Activated B cell treated with CpG ODN at 0.5 μM for 24 hours (primary cell): ENCODE data around the gene MACROD2. TPM values are rescaled to one million over a fixed set of nuclear protein-coding genes. Genes with fewer than 3 reads are reported as not detected.

Source experiments
- ATAC-seq: fragments of 200-7000 bp; cut with Tn5 transposase; one replicate; pipeline ENCODE4 v1.10.0; 2021; ENCODE audit warnings: low read depth, mild to moderate bottlenecking, moderate library complexity
- CTCF ChIA-PET: fragments of 350-600 bp; sonication (Branson Sonifier 250); formaldehyde crosslinking; loops from one replicate; lab custom pipeline; 2021; ENCODE audit warnings: antibody characterized with exemption; lab: Charles Lee
- POLR2A ChIA-PET: fragments of 350-600 bp; sonication (Branson Sonifier 250); formaldehyde crosslinking; loops from one replicate; lab custom pipeline; 2021; ENCODE audit warnings: antibody characterized with exemption; lab: Charles Lee
- DNase-seq: peaks from one replicate; pipeline ENCODE4 v3.0.0; 2022
- H3K27ac Mint-ChIP-seq: one replicate; pipeline ENCODE4 v1.8.0; 2020; ENCODE audit warnings: mixed read lengths
- H3K27me3 Mint-ChIP-seq: one replicate; pipeline ENCODE4 v1.8.0; 2021; ENCODE audit warnings: mixed read lengths
- H3K36me3 Mint-ChIP-seq: one replicate; pipeline ENCODE4 v1.8.0; 2021; ENCODE audit warnings: low read depth, mixed read lengths
- H3K4me1 Mint-ChIP-seq: one replicate; pipeline ENCODE4 v1.8.0; 2021; ENCODE audit warnings: mixed read lengths
- H3K4me3 Mint-ChIP-seq: one replicate; pipeline ENCODE4 v1.8.0; 2020; ENCODE audit warnings: mild to moderate bottlenecking, mixed read lengths
- H3K9me3 Mint-ChIP-seq: one replicate; pipeline ENCODE4 v1.8.0; 2020; ENCODE audit warnings: mixed read lengths
- CTCF ChIP-seq: fragments of 200-600 bp; IDR thresholded peaks from one replicate; pipeline ENCODE4 v1.8.0; 2022; ENCODE audit warnings: antibody characterized with exemption, mild to moderate bottlenecking
- intact Hi-C: fragments of 100-400 bp; cut with micrococcal nuclease; formaldehyde crosslinking; loops from one replicate; pipeline ENCODE4 v1.15.1; 2024
- total RNA-seq: library from RNA; stranded (reverse); gene quantifications from 2 replicates; pipeline ENCODE4 v1.2.3, GENCODE V29; 2022

MACROD2 gene
- total RNA-seq, 1 donor from 2014 or later: 55.1 TPM

GRCh38 chr20:15991279-15991678, 1996.0 kb downstream of the MACROD2 start:
- CTCF ChIA-PET: no interaction called here

DNA sequence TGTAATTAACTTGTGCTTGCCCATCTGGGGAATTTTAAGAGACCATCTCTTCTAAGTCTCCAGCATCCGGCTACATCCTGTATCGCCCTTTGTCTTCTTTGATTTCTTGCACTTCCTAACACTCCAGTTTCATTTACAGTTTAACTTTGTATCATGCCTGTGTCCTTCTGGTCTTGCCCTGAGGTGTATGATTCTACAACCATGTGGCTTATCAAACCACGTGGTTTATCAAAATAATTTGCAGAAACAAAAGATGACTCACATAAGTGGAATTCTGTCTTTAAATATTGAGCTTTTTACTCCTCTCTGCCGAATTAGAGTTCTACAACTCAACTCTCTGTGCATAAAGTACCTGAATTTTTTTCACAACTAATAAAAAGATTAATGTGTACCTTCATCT, 1997.2 kb downstream of the MACROD2 start:
- Mint-ChIP-seq H3K4me3 (no peak overlapping the region), H3K36me3 (peaks cover 28% of the 10 kb centered on the region), H3K4me1 (peaks cover 20% of the 10 kb centered on the region), H3K27me3 (no peaks in the 10 kb centered on the region), H3K27ac (peak overlapping the region; percentile 3), H3K9me3 (peaks cover 5% of the 10 kb centered on the region)
- ATAC-seq (no peak), DNase-seq (no peak)
- ChIA-PET CTCF (no interaction called here), POLR2A (no interaction called here)
- no peak for TF ChIP-seq CTCF
- intact Hi-C loops: no loop called here

More at GRCh38 chr20:15991279-15991678, 1996.0 kb downstream of the MACROD2 start:
- ATAC-seq (no peak), DNase-seq (no peak)
- no peak overlapping the region for H3K27ac Mint-ChIP-seq
- POLR2A ChIA-PET: no interaction called here
- no peak overlapping the region for H3K4me3 Mint-ChIP-seq
- no peaks in the 10 kb centered on the region for H3K27me3 Mint-ChIP-seq
- TF ChIP-seq CTCF: no peak
- H3K36me3 Mint-ChIP-seq: peaks cover 26% of the 10 kb centered on the region
- H3K4me1 Mint-ChIP-seq: peaks cover 32% of the 10 kb centered on the region
- intact Hi-C loops: no loop called here
- peaks cover 3% of the 10 kb centered on the region for H3K9me3 Mint-ChIP-seq

- ChIA-PET CTCF (no interaction called here), POLR2A (no interaction called here)
- intact Hi-C loops: no loop called here
- DNase-seq: no peak
- H3K4me1 Mint-ChIP-seq: peaks cover 6% of the 10 kb centered on the region
- H3K27me3 Mint-ChIP-seq: no peaks in the 10 kb centered on the region
- H3K9me3 Mint-ChIP-seq: peaks cover 11% of the 10 kb centered on the region
- TF ChIP-seq CTCF: no peak
- H3K27ac Mint-ChIP-seq: no peak overlapping the region
- ATAC-seq: no peak
- peaks cover 38% of the 10 kb centered on the region for H3K36me3 Mint-ChIP-seq
- H3K4me3 Mint-ChIP-seq: no peak overlapping the region
These were observed 2004.8 kb downstream of the MACROD2 start for GRCh38 chr20:16000112-16000511.

GRCh38 chr20:16001286-16001685, 2006.0 kb downstream of the MACROD2 start:
- POLR2A ChIA-PET: no interaction called here
- Mint-ChIP-seq H3K27ac (no peak overlapping the region), H3K4me1 (peaks cover 12% of the 10 kb centered on the region), H3K4me3 (no peak overlapping the region), H3K9me3 (peaks cover 8% of the 10 kb centered on the region), H3K36me3 (peaks cover 32% of the 10 kb centered on the region), H3K27me3 (no peaks in the 10 kb centered on the region)
- TF ChIP-seq CTCF: no peak
- intact Hi-C loops: no loop called here
- no peak for ATAC-seq
- CTCF ChIA-PET: no interaction called here
- no peak for DNase-seq

DNA sequence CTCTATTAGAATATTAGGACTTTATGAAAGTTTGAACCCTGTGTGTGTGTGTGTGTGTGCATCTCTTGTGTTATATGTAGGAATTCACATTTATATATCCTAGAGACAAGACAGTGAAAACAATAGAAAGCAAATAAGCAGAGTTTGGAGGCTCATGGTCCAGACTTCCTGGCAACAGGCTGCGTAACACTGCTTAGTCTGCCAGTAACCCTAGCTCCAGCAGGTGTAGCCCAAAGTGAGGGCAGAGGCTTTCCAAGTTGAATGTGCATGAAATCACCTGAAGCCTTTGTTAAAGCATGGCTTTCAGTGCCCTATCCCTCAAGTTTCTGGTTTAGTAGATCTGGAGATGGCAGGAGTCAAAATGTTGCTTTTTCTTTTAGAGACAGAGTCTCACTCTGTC, 2008.0 kb downstream of the MACROD2 start:
- no peaks in the 10 kb centered on the region for H3K27me3 Mint-ChIP-seq
- DNase-seq (no peak), ATAC-seq (no peak)
- peaks cover 4% of the 10 kb centered on the region for H3K9me3 Mint-ChIP-seq
- no peak overlapping the region for H3K4me3 Mint-ChIP-seq
- no peak overlapping the region for H3K27ac Mint-ChIP-seq
- intact Hi-C loops: no loop called here
- ChIA-PET POLR2A (interaction anchor here (0.7 kb wide), 1 partner anchor 673 kb away, joined by 3 read pairs; no protein-coding TSS in a partner anchor), CTCF (no interaction called here)
- H3K4me1 Mint-ChIP-seq: peaks cover 19% of the 10 kb centered on the region
- peaks cover 21% of the 10 kb centered on the region for H3K36me3 Mint-ChIP-seq
- TF ChIP-seq CTCF: no peak
